ENCODE data around the gene KRT81. TPM values are rescaled to one million over a fixed set of nuclear protein-coding genes. Genes with fewer than 3 reads are reported as not detected.
"Not testable (repeated sequence)": the region's sequence is repeated elsewhere in the genome, so short reads cannot be mapped to it uniquely, and the experiment has no call there.

KRT81 gene
- total RNA-seq, 1 donor from 2014 or later, result not detected

GRCh38 chr12:52323416-52324152, 32.2 kb upstream of the KRT81 start:
- Mint-ChIP-seq H3K27ac (no peak overlapping the region), H3K27me3 (peaks cover 33% of the 10 kb centered on the region), H3K4me1 (peaks cover 11% of the 10 kb centered on the region), H3K9me3 (no peaks in the 10 kb centered on the region), H3K36me3 (ENCODE audit: low read depth) (no peaks in the 10 kb centered on the region), H3K4me3 (no peak overlapping the region)
- intact Hi-C loops (cut with micrococcal nuclease), result no loop called here
- no peak for DNase-seq

DNA sequence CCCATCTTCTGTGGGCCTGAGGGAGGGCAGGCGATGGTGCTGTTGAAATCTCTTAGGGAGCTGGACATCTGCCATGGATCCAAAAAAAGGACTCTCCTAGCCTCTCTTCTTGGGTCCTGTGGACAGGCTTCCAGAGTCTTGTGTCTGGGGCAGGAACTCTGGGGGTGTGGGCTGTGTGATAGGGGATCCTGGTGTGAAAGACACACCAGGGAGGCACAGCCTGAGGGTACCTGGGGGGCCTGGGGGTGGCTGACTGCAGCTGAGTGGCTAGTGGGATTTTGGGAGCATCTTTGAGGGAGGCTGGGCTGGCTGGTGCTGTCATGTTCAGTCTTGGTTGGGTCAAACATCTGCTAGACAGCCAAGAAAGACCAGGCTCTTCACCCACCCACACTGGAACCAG, 31.7 kb upstream of the KRT81 start:
- H3K4me3 Mint-ChIP-seq, result no peak overlapping the region
- intact Hi-C loops (cut with micrococcal nuclease), result no loop called here
- DNase-seq, result no peak
- no peaks in the 10 kb centered on the region for H3K9me3 Mint-ChIP-seq
- H3K4me1 Mint-ChIP-seq, result peaks cover 11% of the 10 kb centered on the region
- no peaks in the 10 kb centered on the region for H3K36me3 Mint-ChIP-seq (ENCODE audit: low read depth)
- peaks cover 34% of the 10 kb centered on the region for H3K27me3 Mint-ChIP-seq
- H3K27ac Mint-ChIP-seq, result no peak overlapping the region

- H3K4me1 Mint-ChIP-seq, result peaks cover 3% of the 10 kb centered on the region
- no peaks in the 10 kb centered on the region for H3K36me3 Mint-ChIP-seq (ENCODE audit: low read depth)
- H3K27me3 Mint-ChIP-seq, result peaks cover 32% of the 10 kb centered on the region
- no peak overlapping the region for H3K27ac Mint-ChIP-seq
- H3K4me3 Mint-ChIP-seq, result no peak overlapping the region
- no peaks in the 10 kb centered on the region for H3K9me3 Mint-ChIP-seq
- DNase-seq, result no peak
- intact Hi-C loops (cut with micrococcal nuclease), result no loop called here
These were observed 30.7 kb upstream of the KRT81 start for GRCh38 chr12:52322069-52322468.

DNA sequence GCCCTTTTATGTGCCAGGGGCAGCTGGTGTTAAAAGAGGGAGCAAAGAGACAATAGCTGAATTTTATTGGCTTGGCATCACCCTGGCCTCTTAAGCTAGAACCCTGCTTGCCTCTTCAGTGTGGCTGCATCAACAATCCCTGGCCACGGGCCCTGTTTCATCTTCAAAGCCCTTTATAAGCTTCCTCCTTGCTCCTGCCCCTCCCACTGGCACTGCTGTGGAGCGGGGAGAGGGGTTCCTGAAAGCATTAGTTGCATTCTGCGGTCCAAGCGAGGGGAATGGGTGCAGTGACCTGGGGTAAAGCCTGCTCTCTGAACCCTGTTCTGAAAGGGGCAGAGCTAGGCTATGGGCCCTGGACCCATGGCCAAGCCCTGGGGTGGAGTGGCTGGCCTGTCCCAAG, 30.1 kb upstream of the KRT81 start:
- Mint-ChIP-seq H3K9me3 (no peaks in the 10 kb centered on the region), H3K36me3 (ENCODE audit: low read depth) (no peaks in the 10 kb centered on the region), H3K4me1 (no peaks in the 10 kb centered on the region), H3K27me3 (peaks cover 28% of the 10 kb centered on the region), H3K27ac (no peak overlapping the region), H3K4me3 (no peak overlapping the region)
- intact Hi-C loops (cut with micrococcal nuclease), result no loop called here
- DNase-seq, result no peak

DNA sequence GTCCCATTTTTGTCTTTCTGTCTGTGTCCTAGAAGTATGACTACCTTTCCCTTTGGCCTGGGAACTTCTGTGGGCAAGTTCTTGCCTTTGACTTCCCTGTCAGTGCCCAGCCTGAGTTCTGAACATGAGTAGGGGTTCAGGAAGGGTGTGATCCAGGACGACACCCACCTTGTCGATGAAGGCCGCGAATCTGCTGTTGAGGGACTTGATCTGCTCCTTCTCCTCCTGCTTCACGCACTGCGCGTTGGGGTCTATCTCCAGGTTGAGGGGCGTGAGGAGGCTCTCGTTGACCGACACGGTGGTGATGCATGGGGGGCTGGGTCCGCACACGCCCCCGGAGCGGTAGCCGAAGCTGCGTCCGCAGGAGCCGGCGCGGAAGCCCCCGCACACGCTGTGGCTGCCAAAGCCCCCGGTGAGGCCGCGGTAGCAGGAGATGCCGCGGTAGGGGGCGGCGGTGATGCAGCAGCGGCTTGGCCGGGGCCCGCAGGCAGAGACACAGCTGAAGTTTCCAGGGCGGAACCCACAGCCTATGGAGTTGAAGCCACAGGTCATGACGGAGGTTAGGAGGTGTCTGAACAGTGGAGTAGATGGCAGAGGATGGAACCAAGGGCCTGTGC, 29.6 kb upstream of the KRT81 start, which contains the start of gene KRT83:
Gene KRT83, minus strand, starts transcription at position 615 of the 617 bp plus-strand sequence. Its CDS starts 63 bp downstream, at position 552.
- H3K27me3 Mint-ChIP-seq, result peaks cover 26% of the 10 kb centered on the region
- H3K36me3 Mint-ChIP-seq (ENCODE audit: low read depth), result no peaks in the 10 kb centered on the region
- H3K4me3 Mint-ChIP-seq, result no peak within 1 kb of the TSS
- no peak within 1 kb of the TSS for H3K27ac Mint-ChIP-seq
- DNase-seq, result no peak
- no peaks in the 10 kb centered on the region for H3K4me1 Mint-ChIP-seq
- intact Hi-C loops (cut with micrococcal nuclease), result no loop called here
- H3K9me3 Mint-ChIP-seq, result no peaks in the 10 kb centered on the region

- no peak for DNase-seq
- Mint-ChIP-seq H3K27ac (no peak overlapping the region), H3K4me3 (no peak overlapping the region), H3K27me3 (peaks cover 22% of the 10 kb centered on the region), H3K36me3 (ENCODE audit: low read depth) (no peaks in the 10 kb centered on the region), H3K4me1 (no peaks in the 10 kb centered on the region), H3K9me3 (no peaks in the 10 kb centered on the region)
- intact Hi-C loops (cut with micrococcal nuclease), result no loop called here
These were observed 27.8 kb upstream of the KRT81 start for GRCh38 chr12:52319097-52319496.

GRCh38 chr12:52318241-52318990, 27.1 kb upstream of the KRT81 start:
- no peaks in the 10 kb centered on the region for H3K4me1 Mint-ChIP-seq
- H3K9me3 Mint-ChIP-seq, result no peaks in the 10 kb centered on the region
- H3K4me3 Mint-ChIP-seq, result no peak overlapping the region
- no peaks in the 10 kb centered on the region for H3K36me3 Mint-ChIP-seq (ENCODE audit: low read depth)
- no peak overlapping the region for H3K27ac Mint-ChIP-seq
- no peak for DNase-seq
- intact Hi-C loops (cut with micrococcal nuclease), result no loop called here
- H3K27me3 Mint-ChIP-seq, result peaks cover 28% of the 10 kb centered on the region

GRCh38 chr12:52317468-52318052, 26.2 kb upstream of the KRT81 start:
- DNase-seq, result no peak

DNA sequence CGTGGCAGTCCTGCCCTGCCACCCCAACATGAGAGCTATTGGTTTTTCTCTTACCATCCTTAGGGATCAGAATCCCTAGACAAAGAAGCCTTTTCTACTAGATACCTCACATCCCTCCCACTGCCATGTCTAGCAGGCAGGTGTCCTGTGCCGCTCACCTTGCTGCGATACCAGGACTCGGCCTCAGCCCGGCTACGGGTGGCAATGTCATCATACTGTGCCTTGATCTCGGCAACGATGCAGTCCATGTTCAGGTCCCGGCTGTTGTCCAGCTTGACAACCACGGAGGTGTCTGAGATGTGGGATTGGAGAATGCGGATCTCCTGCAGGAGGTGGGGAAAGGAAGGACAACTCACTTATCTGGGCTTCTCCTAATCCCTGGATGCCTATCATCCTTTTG, 25.4 kb upstream of the KRT81 start:
- Mint-ChIP-seq H3K27me3 (peaks cover 32% of the 10 kb centered on the region), H3K36me3 (ENCODE audit: low read depth) (no peaks in the 10 kb centered on the region), H3K27ac (no peak overlapping the region), H3K4me1 (no peaks in the 10 kb centered on the region), H3K4me3 (no peak overlapping the region), H3K9me3 (no peaks in the 10 kb centered on the region)
- DNase-seq, result no peak
- intact Hi-C loops (cut with micrococcal nuclease), result no loop called here

More at GRCh38 chr12:52317468-52318052, 26.2 kb upstream of the KRT81 start:
- intact Hi-C loops (cut with micrococcal nuclease), result no loop called here
- H3K4me3 Mint-ChIP-seq, result no peak overlapping the region
- no peaks in the 10 kb centered on the region for H3K9me3 Mint-ChIP-seq
- no peaks in the 10 kb centered on the region for H3K4me1 Mint-ChIP-seq
- no peaks in the 10 kb centered on the region for H3K36me3 Mint-ChIP-seq (ENCODE audit: low read depth)
- H3K27ac Mint-ChIP-seq, result no peak overlapping the region
- H3K27me3 Mint-ChIP-seq, result peaks cover 30% of the 10 kb centered on the region

DNA sequence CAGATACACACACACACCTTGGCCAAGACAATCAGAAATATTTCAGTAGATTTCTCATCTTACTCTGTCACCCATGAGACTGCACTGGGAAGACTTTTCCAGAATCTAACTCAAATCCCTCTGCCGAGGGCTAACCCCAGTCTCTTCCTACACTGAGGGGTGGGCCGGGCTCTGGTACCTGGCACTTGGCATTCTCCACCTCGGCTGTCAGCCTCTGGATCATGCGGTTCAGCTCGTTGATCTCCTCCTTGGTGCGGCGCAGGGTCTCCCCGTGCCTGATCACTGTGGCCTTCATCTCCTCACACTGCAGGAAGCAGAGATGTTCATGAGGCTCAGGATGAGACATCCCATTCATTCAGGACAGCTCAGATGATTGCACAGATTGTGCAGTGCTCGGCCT, 25.0 kb upstream of the KRT81 start:
- H3K9me3 Mint-ChIP-seq, result no peaks in the 10 kb centered on the region
- intact Hi-C loops (cut with micrococcal nuclease), result no loop called here
- H3K27ac Mint-ChIP-seq, result no peak overlapping the region
- no peaks in the 10 kb centered on the region for H3K4me1 Mint-ChIP-seq
- no peak for DNase-seq
- no peaks in the 10 kb centered on the region for H3K36me3 Mint-ChIP-seq (ENCODE audit: low read depth)
- no peak overlapping the region for H3K4me3 Mint-ChIP-seq
- peaks cover 36% of the 10 kb centered on the region for H3K27me3 Mint-ChIP-seq

DNA sequence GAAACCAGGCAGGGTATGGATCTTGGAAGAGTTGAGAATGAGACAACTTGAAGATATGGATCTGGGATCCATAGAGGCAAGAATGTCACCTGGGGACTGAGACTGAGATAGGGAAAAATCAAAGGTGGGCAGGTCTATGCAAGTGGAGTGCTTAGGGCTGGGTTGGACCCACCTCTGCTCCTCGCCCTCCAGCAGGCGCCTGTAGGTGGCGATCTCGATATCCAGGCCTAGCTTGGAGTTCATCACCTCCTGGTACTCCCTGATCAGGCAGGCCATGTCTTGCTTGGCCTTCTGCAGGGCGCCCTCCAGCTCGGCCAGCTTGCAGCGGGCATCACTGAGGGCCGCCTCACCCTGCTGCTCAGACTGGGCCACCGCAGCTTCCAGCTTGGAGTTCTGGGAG, 24.4 kb upstream of the KRT81 start:
- H3K9me3 Mint-ChIP-seq; H3K4me1 Mint-ChIP-seq; intact Hi-C loops (cut with micrococcal nuclease); H3K4me3 Mint-ChIP-seq; H3K27ac Mint-ChIP-seq; H3K36me3 Mint-ChIP-seq (ENCODE audit: low read depth): not testable (repeated sequence)
- peak; percentile 78 for DNase-seq
- H3K27me3 Mint-ChIP-seq, result peaks cover 42% of the 10 kb centered on the region

DNA sequence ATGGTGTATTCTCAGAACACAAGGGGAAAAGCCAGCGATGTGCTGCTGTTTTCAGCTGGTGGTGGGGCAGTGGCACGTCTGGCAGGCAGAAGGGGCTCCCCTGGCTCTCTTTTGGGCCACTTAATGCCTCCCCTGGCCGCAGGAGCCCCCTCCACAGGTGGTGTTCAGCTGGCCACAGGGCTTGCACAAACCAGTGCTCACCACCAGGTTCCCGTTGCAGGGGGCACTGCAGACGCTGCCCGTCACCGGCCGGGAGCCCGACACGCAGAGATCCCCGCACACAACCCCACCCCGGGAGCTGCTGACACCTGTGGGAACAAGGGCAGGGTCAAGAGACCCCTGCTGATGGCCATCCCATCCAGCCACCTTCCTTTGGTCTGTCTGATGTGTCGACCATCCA, 23.2 kb upstream of the KRT81 start:
- intact Hi-C loops (cut with micrococcal nuclease), result no loop called here
- no peak overlapping the region for H3K4me3 Mint-ChIP-seq
- H3K27me3 Mint-ChIP-seq, result peaks cover 46% of the 10 kb centered on the region
- no peaks in the 10 kb centered on the region for H3K9me3 Mint-ChIP-seq
- no peaks in the 10 kb centered on the region for H3K36me3 Mint-ChIP-seq (ENCODE audit: low read depth)
- no peak overlapping the region for H3K27ac Mint-ChIP-seq
- no peaks in the 10 kb centered on the region for H3K4me1 Mint-ChIP-seq
- no peak for DNase-seq

GRCh38 chr12:52313926-52314325, 22.6 kb upstream of the KRT81 start:
- intact Hi-C loops (cut with micrococcal nuclease), result no loop called here
- Mint-ChIP-seq H3K27me3 (peaks cover 51% of the 10 kb centered on the region), H3K9me3 (no peaks in the 10 kb centered on the region), H3K27ac (no peak overlapping the region), H3K4me3 (no peak overlapping the region), H3K4me1 (peaks cover 1% of the 10 kb centered on the region), H3K36me3 (ENCODE audit: low read depth) (peaks cover under 1% of the 10 kb centered on the region)
- DNase-seq, result no peak

DNA sequence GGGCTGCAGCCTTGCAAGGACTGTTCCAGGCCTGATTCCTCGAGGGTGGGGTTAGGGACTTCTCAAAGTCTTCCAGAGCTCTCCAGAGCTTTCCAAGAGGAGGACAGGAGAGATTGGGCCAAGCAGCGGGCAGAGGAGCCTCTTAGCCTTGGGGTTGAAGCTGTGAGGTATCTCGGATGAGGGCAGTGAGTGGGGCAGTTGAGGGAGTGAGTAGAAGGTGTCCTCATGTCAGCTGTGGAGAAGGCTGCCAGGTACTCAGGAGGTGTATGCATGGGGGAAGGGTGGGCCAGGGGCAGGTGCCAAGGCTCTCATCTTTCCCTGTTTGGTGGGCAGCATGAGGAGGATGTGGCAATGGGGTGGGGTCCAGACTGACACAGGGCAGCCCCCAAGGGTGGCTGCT, 22.1 kb upstream of the KRT81 start:
- Mint-ChIP-seq H3K4me3 (no peak overlapping the region), H3K27me3 (peaks cover 54% of the 10 kb centered on the region), H3K27ac (no peak overlapping the region), H3K9me3 (no peaks in the 10 kb centered on the region), H3K36me3 (ENCODE audit: low read depth) (peaks cover 3% of the 10 kb centered on the region), H3K4me1 (peaks cover 4% of the 10 kb centered on the region)
- DNase-seq, result no peak
- intact Hi-C loops (cut with micrococcal nuclease), result no loop called here

Measured in activated CD4-positive, alpha-beta T cell treated with anti-CD3 and anti-CD28 coated beads, Interleukin-2, amount 10 ng/mL, durations not matched to agents 24 days and 14 days (primary cell).